ENCODE results near the gene SFMBT1. TPM values are rescaled to one million over a fixed set of nuclear protein-coding genes. Genes with fewer than 3 reads are reported as not detected.

Gene SFMBT1
- total and polyA plus RNA-seq, 2 of the 8 experiments (the other 6 are each of a cell fraction or from before 2014, with no cell fraction given) = 8.1 to 16.8 TPM

DNA sequence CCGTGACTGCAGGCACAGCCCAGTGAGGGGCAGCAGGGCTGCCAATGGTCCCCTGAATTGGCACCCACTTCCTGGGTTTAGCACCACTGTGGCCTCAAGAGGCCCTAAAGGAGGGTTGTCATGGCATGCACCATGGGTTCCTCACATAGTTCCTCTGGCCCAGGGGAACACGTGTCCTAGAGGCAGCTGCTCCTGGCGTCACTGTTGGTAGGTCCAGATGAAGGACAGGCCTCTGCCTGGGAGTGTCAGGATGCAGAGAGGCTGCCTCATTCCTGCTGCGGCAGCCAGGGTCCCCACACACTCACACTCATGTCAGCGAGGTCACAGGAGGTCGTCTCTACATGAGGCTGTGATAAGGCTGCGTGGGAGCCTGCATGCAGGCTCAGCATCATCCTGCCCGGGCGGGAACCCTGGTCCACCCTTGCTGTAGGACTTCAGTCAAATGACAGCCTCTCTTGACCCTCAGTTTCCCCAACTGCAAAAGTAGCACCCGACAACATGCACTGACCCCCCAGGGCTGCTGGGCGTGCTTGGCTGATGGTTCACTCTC is 26.1 kb upstream of the SFMBT1 start (continued):
- TF ChIP-seq, protein P1, sequence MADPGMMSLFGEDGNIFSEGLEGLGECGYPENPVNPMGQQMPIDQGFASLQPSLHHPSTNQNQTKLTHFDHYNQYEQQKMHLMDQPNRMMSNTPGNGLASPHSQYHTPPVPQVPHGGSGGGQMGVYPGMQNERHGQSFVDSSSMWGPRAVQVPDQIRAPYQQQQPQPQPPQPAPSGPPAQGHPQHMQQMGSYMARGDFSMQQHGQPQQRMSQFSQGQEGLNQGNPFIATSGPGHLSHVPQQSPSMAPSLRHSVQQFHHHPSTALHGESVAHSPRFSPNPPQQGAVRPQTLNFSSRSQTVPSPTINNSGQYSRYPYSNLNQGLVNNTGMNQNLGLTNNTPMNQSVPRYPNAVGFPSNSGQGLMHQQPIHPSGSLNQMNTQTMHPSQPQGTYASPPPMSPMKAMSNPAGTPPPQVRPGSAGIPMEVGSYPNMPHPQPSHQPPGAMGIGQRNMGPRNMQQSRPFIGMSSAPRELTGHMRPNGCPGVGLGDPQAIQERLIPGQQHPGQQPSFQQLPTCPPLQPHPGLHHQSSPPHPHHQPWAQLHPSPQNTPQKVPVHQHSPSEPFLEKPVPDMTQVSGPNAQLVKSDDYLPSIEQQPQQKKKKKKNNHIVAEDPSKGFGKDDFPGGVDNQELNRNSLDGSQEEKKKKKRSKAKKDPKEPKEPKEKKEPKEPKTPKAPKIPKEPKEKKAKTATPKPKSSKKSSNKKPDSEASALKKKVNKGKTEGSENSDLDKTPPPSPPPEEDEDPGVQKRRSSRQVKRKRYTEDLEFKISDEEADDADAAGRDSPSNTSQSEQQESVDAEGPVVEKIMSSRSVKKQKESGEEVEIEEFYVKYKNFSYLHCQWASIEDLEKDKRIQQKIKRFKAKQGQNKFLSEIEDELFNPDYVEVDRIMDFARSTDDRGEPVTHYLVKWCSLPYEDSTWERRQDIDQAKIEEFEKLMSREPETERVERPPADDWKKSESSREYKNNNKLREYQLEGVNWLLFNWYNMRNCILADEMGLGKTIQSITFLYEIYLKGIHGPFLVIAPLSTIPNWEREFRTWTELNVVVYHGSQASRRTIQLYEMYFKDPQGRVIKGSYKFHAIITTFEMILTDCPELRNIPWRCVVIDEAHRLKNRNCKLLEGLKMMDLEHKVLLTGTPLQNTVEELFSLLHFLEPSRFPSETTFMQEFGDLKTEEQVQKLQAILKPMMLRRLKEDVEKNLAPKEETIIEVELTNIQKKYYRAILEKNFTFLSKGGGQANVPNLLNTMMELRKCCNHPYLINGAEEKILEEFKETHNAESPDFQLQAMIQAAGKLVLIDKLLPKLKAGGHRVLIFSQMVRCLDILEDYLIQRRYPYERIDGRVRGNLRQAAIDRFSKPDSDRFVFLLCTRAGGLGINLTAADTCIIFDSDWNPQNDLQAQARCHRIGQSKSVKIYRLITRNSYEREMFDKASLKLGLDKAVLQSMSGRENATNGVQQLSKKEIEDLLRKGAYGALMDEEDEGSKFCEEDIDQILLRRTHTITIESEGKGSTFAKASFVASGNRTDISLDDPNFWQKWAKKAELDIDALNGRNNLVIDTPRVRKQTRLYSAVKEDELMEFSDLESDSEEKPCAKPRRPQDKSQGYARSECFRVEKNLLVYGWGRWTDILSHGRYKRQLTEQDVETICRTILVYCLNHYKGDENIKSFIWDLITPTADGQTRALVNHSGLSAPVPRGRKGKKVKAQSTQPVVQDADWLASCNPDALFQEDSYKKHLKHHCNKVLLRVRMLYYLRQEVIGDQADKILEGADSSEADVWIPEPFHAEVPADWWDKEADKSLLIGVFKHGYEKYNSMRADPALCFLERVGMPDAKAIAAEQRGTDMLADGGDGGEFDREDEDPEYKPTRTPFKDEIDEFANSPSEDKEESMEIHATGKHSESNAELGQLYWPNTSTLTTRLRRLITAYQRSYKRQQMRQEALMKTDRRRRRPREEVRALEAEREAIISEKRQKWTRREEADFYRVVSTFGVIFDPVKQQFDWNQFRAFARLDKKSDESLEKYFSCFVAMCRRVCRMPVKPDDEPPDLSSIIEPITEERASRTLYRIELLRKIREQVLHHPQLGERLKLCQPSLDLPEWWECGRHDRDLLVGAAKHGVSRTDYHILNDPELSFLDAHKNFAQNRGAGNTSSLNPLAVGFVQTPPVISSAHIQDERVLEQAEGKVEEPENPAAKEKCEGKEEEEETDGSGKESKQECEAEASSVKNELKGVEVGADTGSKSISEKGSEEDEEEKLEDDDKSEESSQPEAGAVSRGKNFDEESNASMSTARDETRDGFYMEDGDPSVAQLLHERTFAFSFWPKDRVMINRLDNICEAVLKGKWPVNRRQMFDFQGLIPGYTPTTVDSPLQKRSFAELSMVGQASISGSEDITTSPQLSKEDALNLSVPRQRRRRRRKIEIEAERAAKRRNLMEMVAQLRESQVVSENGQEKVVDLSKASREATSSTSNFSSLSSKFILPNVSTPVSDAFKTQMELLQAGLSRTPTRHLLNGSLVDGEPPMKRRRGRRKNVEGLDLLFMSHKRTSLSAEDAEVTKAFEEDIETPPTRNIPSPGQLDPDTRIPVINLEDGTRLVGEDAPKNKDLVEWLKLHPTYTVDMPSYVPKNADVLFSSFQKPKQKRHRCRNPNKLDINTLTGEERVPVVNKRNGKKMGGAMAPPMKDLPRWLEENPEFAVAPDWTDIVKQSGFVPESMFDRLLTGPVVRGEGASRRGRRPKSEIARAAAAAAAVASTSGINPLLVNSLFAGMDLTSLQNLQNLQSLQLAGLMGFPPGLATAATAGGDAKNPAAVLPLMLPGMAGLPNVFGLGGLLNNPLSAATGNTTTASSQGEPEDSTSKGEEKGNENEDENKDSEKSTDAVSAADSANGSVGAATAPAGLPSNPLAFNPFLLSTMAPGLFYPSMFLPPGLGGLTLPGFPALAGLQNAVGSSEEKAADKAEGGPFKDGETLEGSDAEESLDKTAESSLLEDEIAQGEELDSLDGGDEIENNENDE (IDR thresholded peaks at IDR 0.05; ENCODE audit: insufficient replicate concordance, low read length) = no peak
- no peak for TF ChIP-seq POLR2AphosphoS5 (IDR thresholded peaks at IDR 0.05; ENCODE audit: low read depth, low read length)
- no peak for TF ChIP-seq SUZ12 (IDR thresholded peaks at IDR 0.05; ENCODE audit: low read length)
